Stimulated activated CD8-positive, alpha-beta memory T cell treated with anti-CD3 and anti-CD28 coated beads, Interleukin-15, amount 100 ng/mL, for 4 hours (primary cell): ENCODE measurements around the gene SCN2A.
"Not testable (repeated sequence)": the region's sequence is repeated elsewhere in the genome, so short reads cannot be mapped to it uniquely, and the experiment has no call there.

Experiments
- DNase-seq, 2 donors: peaks; one replicate each; pipeline ENCODE4 v3.0.0-alpha.2; 2020; ENCODE audit warnings: low read depth in 2 of 2

Gene SCN2A

DNA sequence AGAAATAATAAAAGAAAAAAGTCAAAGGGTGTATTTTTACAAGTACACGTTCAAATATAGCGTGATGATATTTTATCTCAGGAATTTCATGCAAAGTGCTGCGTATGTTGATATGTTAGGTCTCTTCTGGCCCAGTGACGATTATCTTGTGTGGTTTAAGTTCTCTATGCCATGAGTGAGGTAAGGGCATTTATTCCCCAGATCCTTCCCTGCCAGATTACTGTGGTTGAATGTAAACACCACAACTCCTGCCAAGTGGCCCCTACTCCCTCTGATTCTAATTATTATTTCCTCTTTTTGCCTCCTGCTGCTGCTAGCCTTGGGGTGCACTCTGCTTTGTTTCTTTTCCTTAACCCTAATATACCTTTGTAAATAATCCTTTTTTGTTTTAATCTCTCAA lies 12.2 kb downstream of the SCN2A start:
- DNase-seq: no peak

GRCh38 chr2:165253178-165253577 lies 14.0 kb downstream of the SCN2A start:
- no peak for DNase-seq

DNA sequence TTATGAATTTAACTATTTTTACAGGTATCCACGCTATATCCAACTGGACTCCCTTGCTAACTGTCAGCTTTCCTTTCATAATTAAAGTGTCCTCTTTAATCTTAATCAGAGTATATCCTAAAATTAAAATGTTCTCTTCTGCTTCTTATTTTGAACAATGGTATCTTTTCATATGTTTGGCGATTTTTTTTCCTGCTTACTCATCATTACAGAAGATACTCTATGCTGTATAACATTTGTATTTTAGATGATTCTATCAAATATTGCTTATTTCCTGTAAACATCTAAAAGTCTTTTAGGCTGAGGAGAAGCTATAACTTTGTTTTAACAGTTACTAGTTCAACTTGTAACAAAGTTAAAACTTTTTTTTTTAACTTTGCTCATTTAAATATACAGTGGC lies 17.4 kb downstream of the SCN2A start:
- DNase-seq: no peak

DNA sequence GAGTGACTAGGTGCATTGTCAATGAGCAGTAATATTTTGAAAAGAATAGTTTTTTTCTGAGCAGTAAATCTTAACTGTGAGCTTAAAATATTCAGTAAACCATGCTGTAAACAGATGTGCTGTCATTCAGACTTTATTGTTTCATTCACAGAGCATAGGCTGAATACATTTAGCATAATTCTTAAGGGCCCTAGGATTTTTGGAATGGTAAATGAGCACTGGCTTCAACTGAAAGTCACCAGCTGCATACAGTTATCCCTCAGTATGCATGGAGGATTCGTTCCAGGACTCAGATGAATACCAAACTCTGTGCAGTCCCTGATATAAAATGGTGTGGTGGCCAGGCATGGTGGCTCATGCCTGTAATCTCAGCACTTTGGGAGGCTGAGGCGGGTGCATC lies 21.1 kb downstream of the SCN2A start:
- DNase-seq: not testable (repeated sequence)

- no peak for DNase-seq
Measured at GRCh38 chr2:165268754-165269153, 29.5 kb downstream of the SCN2A start.

- no peak for DNase-seq
Measured at GRCh38 chr2:165273176-165273575, 34.0 kb downstream of the SCN2A start.

- no peak for DNase-seq
Measured at GRCh38 chr2:165274698-165275097, 35.5 kb downstream of the SCN2A start.

- no peak for DNase-seq
Measured at GRCh38 chr2:165275932-165276331, 36.7 kb downstream of the SCN2A start.

- no peak for DNase-seq
Measured at GRCh38 chr2:165277295-165277694, 38.1 kb downstream of the SCN2A start.

- no peak for DNase-seq
Measured at GRCh38 chr2:165277860-165278656, 38.8 kb downstream of the SCN2A start.

- DNase-seq: no peak
Measured at GRCh38 chr2:165280356-165280755, 41.1 kb downstream of the SCN2A start.

DNA sequence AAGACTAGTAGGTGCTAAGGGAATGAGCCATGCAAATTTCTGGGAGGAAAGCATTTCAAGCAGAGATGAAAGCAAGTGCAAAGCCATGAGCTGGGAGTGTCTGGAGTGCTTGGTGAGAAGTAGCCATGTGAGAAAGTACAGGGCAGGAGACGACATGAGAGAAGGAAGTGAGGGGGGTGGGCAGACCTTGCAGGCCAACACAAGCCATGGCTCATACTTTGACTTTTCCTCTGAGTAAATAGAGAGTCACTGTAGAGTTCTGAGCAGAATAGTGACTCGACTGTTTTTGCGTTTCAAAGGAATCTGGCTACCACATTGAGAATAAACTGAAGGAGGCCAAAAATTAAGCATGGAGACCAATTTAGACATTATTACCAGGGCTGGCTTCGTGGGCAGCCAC lies 42.2 kb downstream of the SCN2A start:
- no peak for DNase-seq

- DNase-seq: no peak
Measured at GRCh38 chr2:165283342-165283741, 44.1 kb downstream of the SCN2A start.

DNA sequence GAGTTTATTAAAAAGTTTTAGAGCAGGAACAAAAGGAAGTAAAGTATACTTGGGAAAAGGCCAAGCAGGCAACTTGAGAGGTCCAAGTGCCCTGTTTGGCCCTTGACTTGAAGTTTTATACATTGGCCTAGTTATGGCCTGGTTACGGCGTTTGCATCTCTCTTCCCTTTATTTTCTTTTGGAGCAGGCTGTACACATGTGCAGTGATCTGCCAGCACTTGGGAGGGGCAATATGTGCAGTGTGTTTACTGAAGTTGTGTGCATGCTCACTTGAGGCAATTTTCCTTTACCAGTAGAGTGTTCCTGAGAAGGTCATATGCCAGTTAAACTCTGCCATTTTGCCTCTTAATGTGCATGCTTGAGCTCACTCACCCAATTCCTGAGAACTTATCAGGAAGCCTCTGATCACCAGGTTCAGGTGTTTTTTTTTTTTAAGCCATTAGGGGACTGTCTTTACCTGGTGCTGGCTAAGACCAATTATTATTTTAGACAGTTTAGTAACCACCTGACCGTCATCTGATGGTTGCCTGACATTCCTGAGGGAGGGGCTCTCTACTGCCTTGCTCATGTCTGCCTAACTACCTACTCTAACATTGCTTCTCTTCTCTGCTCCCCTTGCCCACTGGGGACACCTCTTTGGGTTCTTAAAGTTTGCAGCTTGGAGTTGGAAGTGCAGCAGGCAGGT lies 48.0 kb downstream of the SCN2A start:
- no peak for DNase-seq

GRCh38 chr2:165289069-165289468 lies 49.9 kb downstream of the SCN2A start:
- no peak for DNase-seq

DNA sequence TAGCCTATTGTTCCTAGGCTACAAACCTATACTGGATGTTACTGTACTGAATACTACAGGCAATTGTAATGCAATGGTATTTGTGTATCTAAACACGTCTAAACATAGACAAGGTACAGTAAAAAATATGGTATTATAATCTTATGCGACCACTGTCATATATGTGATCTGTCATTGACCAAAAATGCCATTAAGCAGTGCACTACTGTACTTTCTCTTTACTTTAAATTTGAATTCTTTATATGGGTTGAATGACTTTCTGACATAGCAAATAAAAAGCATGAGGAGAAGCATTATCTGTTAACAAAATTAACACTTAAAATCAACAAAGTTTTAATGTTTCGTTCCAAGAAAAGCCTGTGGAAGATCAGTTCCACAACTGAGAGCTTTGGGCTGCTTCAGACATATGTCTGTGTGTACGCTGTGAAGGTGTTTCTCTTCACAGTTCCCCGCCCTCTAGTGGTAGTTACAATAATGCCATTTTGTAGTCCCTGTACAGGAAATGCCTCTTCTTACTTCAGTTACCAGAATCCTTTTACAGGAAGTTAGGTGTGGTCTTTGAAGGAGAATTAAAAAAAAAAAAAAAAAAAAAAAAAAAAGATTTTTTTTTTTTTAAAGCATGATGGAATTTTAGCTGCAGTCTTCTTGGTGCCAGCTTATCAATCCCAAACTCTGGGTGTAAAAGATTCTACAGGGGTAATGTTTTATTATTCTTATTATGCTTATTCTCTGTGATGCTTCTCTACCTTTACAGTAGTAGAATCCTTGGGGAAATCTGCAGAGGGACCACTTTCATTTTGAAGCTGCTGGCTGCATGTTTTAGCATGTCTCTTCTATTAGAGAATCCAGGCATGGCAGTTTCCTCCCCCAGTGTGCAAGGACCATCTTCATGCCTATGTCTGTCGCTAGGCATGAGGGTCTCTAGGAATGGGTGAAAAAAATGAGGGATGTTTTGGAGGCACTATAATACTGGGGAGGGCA lies 54.5 kb downstream of the SCN2A start:
- DNase-seq: peak in 1 of 2 donors; percentile 11

- DNase-seq: no peak
Measured at GRCh38 chr2:165294912-165295311, 55.7 kb downstream of the SCN2A start.

GRCh38 chr2:165295643-165296042 lies 56.4 kb downstream of the SCN2A start:
- DNase-seq: no peak

GRCh38 chr2:165305391-165306096 lies 66.3 kb downstream of the SCN2A start:
- no peak for DNase-seq

- DNase-seq: no peak
Measured at GRCh38 chr2:165307317-165307716, 68.1 kb downstream of the SCN2A start.

- no peak for DNase-seq
Measured at GRCh38 chr2:165311949-165312348, 72.7 kb downstream of the SCN2A start.

GRCh38 chr2:165312999-165313398 lies 73.8 kb downstream of the SCN2A start:
- DNase-seq: no peak
